Measurements from ENCODE around the gene SLCO2A1.

GRCh38 chr3:134039161-134039862 is 9.6 kb upstream of the SLCO2A1 start:
- TF ChIP-seq BHLHE40 (IDR thresholded peaks at IDR 0.05; ENCODE audit: borderline replicate concordance): no peak
- TF ChIP-seq ELF4 (IDR thresholded peaks at IDR 0.05): no peak
- no peak for TF ChIP-seq SP1 (IDR thresholded peaks at IDR 0.05)
- TF ChIP-seq NFRKB (IDR thresholded peaks at IDR 0.05): no peak
- no peak for TF ChIP-seq TARDBP (IDR thresholded peaks at IDR 0.05)
- no peak for TF ChIP-seq L3MBTL2 (conservative IDR thresholded peaks at IDR 0.05)
- no peak for TF ChIP-seq HDGF (IDR thresholded peaks at IDR 0.05; ENCODE audit: borderline replicate concordance)
- TF ChIP-seq CTBP1 (IDR thresholded peaks at IDR 0.05; ENCODE audit: borderline replicate concordance): no peak
- no peak for TF ChIP-seq FOXM1 (IDR thresholded peaks at IDR 0.05; ENCODE audit: borderline replicate concordance)

All from HEK293T (cell line).